Measurements from ENCODE around the gene KRT2.

DNA sequence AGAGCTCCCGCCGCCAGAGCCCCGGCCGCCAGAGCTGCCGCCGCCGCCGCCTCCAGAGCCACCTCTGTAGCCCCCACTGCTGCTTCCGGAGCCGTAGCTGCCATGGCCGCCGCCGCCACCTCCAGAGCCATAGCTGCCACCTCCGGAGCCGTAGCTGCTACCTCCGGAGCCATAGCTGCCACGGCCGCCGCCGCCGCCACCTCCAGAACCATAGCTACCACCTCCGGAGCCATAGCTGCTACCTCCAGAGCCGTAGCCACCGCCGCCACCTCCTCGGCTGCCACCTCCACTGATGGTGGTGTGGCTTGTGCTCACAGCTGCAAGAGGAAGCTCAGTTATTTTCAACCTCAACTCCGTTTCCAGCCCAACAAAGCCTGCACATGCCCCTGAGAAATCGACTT is 23.3 kb upstream of the KRT2 start:
- TF ChIP-seq, protein P1, sequence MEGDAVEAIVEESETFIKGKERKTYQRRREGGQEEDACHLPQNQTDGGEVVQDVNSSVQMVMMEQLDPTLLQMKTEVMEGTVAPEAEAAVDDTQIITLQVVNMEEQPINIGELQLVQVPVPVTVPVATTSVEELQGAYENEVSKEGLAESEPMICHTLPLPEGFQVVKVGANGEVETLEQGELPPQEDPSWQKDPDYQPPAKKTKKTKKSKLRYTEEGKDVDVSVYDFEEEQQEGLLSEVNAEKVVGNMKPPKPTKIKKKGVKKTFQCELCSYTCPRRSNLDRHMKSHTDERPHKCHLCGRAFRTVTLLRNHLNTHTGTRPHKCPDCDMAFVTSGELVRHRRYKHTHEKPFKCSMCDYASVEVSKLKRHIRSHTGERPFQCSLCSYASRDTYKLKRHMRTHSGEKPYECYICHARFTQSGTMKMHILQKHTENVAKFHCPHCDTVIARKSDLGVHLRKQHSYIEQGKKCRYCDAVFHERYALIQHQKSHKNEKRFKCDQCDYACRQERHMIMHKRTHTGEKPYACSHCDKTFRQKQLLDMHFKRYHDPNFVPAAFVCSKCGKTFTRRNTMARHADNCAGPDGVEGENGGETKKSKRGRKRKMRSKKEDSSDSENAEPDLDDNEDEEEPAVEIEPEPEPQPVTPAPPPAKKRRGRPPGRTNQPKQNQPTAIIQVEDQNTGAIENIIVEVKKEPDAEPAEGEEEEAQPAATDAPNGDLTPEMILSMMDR (IDR thresholded peaks at IDR 0.05 in 2 of 3, conservative IDR thresholded peaks at IDR 0.05 in 1 of 3; ENCODE audit: control insufficient read depth in 2 of 3, extremely low read depth in 1 of 3, insufficient read depth in 1 of 3, low read depth in 3 of 3, low read length in 3 of 3): no peak
- TF ChIP-seq POLR2AphosphoS5 (IDR thresholded peaks at IDR 0.05; ENCODE audit: low read length) (no peak), GABPA (IDR thresholded peaks at IDR 0.05; ENCODE audit: low read depth) (no peak)
- TF ChIP-seq, protein P2, sequence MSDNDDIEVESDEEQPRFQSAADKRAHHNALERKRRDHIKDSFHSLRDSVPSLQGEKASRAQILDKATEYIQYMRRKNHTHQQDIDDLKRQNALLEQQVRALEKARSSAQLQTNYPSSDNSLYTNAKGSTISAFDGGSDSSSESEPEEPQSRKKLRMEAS (IDR thresholded peaks at IDR 0.05; ENCODE audit: low read depth, low read length): no peak
- TF ChIP-seq, protein P3, sequence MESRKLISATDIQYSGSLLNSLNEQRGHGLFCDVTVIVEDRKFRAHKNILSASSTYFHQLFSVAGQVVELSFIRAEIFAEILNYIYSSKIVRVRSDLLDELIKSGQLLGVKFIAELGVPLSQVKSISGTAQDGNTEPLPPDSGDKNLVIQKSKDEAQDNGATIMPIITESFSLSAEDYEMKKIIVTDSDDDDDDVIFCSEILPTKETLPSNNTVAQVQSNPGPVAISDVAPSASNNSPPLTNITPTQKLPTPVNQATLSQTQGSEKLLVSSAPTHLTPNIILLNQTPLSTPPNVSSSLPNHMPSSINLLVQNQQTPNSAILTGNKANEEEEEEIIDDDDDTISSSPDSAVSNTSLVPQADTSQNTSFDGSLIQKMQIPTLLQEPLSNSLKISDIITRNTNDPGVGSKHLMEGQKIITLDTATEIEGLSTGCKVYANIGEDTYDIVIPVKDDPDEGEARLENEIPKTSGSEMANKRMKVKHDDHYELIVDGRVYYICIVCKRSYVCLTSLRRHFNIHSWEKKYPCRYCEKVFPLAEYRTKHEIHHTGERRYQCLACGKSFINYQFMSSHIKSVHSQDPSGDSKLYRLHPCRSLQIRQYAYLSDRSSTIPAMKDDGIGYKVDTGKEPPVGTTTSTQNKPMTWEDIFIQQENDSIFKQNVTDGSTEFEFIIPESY (IDR thresholded peaks at IDR 0.05): no peak

Measured in GM12878 (cell line).